Skeletal muscle satellite cell (primary cell): Measurements from ENCODE around the gene RFC2.

Experiments
- H3K27me3 ChIP-seq: 2 replicates; pipeline ENCODE4 v1.7.0; 2013; ENCODE audit warnings: low read length; ENCODE audit not compliant: control insufficient read depth, insufficient read depth
- H3K36me3 ChIP-seq: 2 replicates; pipeline ENCODE4 v1.7.0; 2013; ENCODE audit warnings: mild to moderate bottlenecking, control low read depth, low read length; ENCODE audit not compliant: insufficient read depth
- H3K4me1 ChIP-seq: 2 replicates; pipeline ENCODE4 v1.7.0; 2013; ENCODE audit warnings: low read length; ENCODE audit not compliant: control insufficient read depth, insufficient read depth
- H3K4me2 ChIP-seq: 2 replicates; pipeline ENCODE4 v1.7.0; 2013; ENCODE audit warnings: mild to moderate bottlenecking, low read length
- H3K4me3 ChIP-seq: 2 replicates; pipeline ENCODE4 v1.7.0; 2013; ENCODE audit warnings: low read length
- H3K9ac ChIP-seq: 2 replicates; pipeline ENCODE4 v1.7.0; 2013; ENCODE audit warnings: mild to moderate bottlenecking, low read depth, low read length, moderate library complexity
- H3K9me3 ChIP-seq: replicated peaks from 2 replicates; pipeline ENCODE4 v1.7.0; 2013; ENCODE audit warnings: mild to moderate bottlenecking, control low read depth, low read length

RFC2 gene

DNA sequence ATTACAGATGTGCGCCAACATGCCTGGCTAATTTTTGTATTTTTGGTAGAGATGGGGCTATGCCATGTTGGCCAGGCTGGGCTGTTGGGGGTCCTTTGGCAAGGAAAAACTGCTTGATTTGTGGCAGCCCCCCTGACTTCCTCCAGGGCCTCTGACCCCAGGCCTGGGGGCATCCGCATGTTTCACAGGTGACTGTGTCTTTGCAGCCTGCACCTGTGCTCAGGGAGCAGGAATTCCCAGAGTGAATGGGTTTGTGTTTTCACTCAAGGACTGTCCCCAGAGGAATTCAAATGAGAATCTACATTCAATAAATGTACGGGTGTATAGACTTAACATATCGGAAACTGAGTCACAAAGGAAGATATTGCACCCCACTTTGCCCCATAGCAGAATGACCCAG, 23.4 kb upstream of the RFC2 start:
- Histone ChIP-seq H3K9ac (no peak overlapping the region), H3K36me3 (no peaks in the 10 kb centered on the region), H3K27me3 (no peaks in the 10 kb centered on the region), H3K9me3 (no peaks in the 10 kb centered on the region), H3K4me1 (peaks cover 30% of the 10 kb centered on the region), H3K4me3 (no peak overlapping the region), H3K4me2 (no peak overlapping the region)

DNA sequence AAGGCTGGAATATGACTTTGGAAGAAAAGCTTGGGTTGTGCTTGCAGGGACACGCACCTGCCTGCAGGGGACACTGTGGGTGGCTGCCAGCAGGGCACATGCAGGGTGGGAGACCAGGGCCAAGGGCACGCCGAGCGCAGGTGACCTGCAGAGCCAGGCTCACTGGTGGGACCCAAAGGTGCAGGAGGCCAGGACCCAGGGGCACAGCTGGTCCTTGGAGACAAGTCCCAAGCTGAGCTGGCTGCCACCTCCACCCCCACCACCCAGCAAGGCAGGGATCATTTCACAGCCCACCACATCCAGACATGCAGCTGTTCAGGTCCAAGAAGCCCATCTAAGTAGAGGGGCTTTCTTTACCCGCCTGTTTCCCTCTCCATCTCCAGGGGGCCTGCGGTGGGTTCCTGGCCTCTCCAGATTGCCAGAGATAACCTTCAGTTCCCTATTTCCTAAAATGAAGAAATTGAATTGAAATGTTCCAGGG, 21.2 kb upstream of the RFC2 start:
- Histone ChIP-seq H3K4me3 (no peak overlapping the region), H3K27me3 (no peaks in the 10 kb centered on the region), H3K4me1 (peaks cover 31% of the 10 kb centered on the region), H3K9me3 (no peaks in the 10 kb centered on the region), H3K9ac (no peak overlapping the region), H3K4me2 (no peak overlapping the region), H3K36me3 (no peaks in the 10 kb centered on the region)

DNA sequence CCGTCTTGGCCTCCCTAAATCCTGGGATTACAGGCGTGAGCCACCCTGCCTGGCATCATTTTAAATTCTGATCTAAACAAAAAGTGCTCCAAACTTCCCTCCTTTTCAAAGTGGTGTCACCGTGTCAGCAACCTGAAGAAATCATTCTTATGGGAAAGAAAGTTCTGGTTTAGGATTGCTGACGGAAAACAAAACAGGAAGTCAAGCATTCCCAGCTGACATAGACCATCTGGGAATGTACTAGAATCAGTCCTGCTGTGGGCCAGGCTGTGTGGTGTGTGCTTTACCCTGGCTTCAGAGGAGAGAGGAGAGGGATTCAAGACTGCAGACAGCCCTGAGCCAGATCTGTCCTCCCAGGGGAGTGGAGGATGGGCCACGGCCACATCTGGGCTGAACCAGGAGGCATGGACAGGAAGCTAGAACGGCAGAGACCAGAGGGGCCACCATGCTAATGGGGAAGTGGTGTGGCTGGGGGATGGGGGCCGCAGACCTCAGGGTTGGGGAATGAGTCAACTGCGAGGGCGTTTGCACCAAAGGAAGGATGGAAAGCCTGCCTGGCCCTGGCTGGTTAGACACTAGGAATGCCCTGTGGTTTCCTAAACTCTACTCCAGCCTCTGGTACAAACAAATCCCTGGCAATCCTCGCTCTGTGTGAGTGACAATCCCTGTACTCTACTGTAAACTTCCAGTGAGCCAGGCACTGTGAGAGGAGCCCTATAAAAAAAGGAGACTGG, 18.3 kb upstream of the RFC2 start:
- H3K27me3 ChIP-seq: no peaks in the 10 kb centered on the region
- H3K36me3 ChIP-seq: no peaks in the 10 kb centered on the region
- H3K4me1 ChIP-seq: peaks cover 24% of the 10 kb centered on the region
- H3K9ac ChIP-seq: peak overlapping the region; percentile 76
- peak overlapping the region; percentile 50 for H3K4me3 ChIP-seq
- peak overlapping the region; percentile 71 for H3K4me2 ChIP-seq
- H3K9me3 ChIP-seq: no peaks in the 10 kb centered on the region

DNA sequence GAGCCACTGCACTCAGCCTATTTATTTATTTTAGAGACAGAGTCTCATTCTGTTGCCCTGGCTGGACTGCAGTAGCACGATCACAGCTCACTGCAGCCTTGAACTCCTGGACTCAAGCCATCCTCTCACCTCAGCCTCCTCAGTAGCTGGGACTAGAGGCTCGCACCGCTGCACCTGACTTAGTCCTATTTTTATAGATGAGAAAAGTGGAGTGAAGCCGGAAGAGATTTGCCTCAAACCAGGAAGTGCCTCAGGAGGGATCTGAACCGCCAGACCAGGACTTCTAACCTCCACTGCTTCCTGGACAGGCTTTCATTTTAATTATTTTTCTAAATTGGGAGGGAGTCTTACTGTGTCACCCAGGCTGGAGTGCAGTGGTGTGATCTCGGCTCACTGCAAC, 17.5 kb upstream of the RFC2 start:
- no peak overlapping the region for H3K4me3 ChIP-seq
- H3K27me3 ChIP-seq: no peaks in the 10 kb centered on the region
- no peak overlapping the region for H3K4me2 ChIP-seq
- H3K36me3 ChIP-seq: no peaks in the 10 kb centered on the region
- H3K4me1 ChIP-seq: peaks cover 24% of the 10 kb centered on the region
- peak overlapping the region; percentile 76 for H3K9ac ChIP-seq
- H3K9me3 ChIP-seq: no peaks in the 10 kb centered on the region

DNA sequence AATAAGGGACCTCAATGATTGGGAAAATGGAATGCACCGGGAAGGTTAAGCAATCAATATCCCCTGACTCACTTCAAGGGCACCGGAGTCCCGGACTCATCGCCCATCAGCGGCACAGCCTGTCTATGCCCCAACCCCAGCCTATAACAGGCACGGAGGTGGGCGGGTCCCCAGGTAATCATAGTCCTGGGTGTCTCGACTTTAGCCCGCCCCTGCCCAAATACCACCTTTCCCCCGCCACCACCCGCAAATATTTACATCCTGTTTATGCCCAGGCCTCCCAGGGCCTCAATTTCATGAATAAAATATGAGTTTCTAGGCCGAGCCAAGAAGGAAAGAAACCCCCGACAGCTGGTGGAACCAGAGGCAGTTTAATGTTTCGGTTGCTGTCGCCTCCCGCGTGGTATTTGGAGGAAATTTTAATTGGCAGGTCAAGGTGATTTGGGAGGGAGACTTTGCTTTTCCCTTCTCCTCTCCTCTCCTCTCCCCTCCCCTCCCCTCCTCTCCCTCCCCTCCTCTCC, 15.6 kb upstream of the RFC2 start:
- Histone ChIP-seq H3K27me3 (no peaks in the 10 kb centered on the region), H3K4me3 (peak overlapping the region; percentile 60), H3K9ac (peak overlapping the region; percentile 30), H3K9me3 (no peaks in the 10 kb centered on the region), H3K4me1 (peaks cover 24% of the 10 kb centered on the region), H3K36me3 (no peaks in the 10 kb centered on the region), H3K4me2 (peak overlapping the region; percentile 75)

DNA sequence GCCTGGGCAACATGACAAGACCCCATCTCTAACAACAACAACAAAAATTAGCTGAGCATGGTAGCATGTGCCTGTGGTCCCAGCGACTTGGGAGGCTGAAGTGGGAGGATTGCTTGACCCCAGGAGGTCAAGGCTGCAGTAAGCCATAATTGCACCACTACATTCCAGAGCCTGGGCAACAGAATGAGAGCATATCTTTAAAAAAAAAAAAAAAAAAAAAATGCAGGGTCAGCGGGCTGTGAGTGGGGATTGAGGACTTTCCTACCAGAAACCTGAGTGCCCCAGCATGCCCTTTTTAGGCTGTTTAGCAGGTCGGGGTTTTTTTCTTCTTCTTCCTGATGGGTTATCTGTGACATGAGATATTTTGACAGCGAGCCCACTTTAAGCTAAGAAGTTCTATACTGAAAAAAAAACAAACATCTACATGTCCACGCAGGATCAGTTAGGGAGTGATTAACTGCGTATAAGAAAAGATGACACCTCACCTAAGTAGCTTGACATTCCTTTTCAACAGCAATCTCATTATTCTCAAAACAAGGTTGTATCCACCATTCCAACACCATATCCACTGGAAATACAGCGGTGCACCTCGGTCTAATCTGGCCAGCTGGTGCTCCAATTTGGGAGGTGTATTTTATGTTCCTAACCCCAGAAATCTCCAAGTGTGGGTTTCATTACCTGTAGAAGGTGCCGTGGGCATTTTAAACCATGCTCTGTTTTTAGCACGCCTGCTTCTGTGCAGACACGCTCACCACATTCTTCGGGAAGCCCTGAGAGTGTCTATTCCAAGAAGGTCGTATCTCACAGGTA, 13.8 kb upstream of the RFC2 start:
- Histone ChIP-seq H3K27me3 (no peaks in the 10 kb centered on the region), H3K9me3 (no peaks in the 10 kb centered on the region), H3K4me1 (peaks cover 22% of the 10 kb centered on the region), H3K4me3 (no peak overlapping the region), H3K9ac (no peak overlapping the region), H3K4me2 (no peak overlapping the region), H3K36me3 (no peaks in the 10 kb centered on the region)

DNA sequence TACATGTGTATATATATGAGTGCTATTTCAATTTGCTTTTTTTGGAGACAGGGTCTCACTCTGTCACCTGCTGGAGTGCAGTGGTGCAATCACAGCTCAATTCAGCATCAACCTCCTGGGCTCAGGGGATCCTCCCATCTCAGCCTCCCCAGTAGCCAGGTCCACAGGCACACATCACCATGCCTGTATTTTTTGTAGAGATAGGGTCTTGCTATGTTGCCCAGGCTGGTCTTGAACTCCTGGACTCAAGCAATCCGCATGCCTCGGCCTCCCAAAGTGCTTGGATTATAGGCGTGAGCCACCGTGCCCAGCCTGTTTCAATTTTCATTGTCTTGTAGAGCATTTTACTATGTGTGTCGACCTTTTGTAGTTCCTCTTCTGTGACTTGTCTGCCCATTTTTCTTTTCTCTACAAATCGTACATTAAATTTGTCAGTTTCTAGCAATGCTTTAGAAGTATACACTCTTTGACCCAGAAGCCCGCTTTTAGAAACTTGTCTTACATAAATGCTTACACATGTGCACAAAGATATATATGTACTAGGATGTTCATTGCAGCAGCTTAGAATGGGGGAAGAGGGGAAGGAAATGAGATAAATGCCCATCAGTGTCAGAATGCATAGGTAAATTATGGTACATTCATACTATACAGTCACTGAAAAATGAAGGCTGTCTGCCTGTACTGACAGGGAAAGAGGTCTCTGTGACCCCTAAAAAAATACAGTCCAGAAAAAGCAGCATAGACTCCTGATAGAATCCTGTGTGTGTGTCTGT, 12.2 kb upstream of the RFC2 start:
- H3K9me3 ChIP-seq: no peaks in the 10 kb centered on the region
- H3K9ac ChIP-seq: no peak overlapping the region
- no peaks in the 10 kb centered on the region for H3K27me3 ChIP-seq
- H3K36me3 ChIP-seq: no peaks in the 10 kb centered on the region
- peaks cover 13% of the 10 kb centered on the region for H3K4me1 ChIP-seq
- no peak overlapping the region for H3K4me3 ChIP-seq
- no peak overlapping the region for H3K4me2 ChIP-seq

DNA sequence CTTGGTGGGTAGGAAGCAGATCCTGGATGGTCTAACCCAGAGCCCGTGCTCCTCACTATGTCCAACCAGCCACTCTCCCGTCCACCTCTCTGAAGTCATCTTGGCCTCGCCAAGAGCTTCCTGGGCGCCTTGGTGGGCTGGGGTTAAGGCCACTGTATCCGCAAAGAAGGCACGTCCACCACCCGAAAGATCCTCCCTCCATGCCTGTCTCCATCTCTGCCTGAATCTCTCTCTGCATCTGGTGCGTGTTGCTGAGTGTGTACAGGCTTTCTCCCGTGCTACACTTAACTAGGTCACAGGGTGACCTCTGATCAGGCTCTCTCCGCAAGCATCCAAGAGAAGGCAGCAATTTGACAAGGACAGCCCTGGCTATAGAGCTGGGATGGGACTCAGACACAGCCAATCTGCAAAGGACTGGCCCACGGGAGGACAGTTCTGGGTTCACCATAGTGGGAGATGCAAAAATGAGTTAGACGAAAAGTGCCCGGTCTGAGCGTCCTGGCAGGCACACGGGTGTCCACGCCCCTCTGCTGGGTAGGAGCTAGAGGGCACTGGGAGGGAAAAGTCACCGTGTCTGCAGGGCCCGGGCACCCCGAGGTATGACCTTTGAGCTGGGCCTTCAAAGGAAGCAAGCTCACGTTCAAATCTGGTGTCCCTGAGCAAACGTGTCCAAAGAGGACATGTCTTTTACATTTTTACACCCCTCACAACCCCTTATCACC, 9.4 kb upstream of the RFC2 start:
- no peaks in the 10 kb centered on the region for H3K36me3 ChIP-seq
- H3K4me1 ChIP-seq: peaks cover 9% of the 10 kb centered on the region
- no peak overlapping the region for H3K4me3 ChIP-seq
- no peaks in the 10 kb centered on the region for H3K27me3 ChIP-seq
- no peak overlapping the region for H3K4me2 ChIP-seq
- no peaks in the 10 kb centered on the region for H3K9me3 ChIP-seq
- H3K9ac ChIP-seq: no peak overlapping the region

DNA sequence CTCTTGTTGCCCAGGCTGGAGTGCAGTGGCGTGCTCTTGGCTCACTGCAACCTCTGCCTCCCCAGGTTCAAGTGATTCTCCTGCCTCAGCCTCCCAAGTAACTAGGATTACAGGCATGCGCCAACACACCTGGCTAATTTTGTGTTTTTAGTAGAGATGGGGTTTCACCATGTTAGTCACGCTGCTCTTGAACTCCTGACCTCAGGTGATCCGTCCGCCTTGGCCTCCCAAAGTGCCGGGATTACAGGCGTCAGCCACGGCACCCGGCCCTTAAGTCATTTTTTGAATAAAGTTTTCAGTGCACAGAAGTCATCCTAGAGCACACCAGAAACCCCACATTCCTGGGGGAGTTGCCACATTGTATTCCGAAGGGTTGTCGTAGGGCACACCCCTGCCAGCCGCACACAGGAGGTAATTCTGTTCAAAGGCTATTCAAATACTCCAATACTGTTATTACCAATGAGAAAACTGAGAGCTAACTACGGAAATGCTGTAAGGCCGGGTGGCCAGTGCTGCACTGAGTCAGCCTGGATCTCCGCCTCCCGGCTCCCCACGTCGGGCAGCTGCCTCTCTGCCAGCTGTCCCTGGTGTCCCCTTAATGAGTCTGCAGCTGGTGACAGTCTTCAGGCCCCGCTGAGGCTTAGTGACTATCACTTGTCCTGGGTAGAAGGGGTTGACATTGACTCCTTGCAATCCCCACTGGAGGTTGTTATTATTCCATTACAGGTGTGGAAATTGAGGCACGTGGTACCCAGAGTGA, 8.6 kb upstream of the RFC2 start:
- Histone ChIP-seq H3K4me3 (no peak overlapping the region), H3K36me3 (no peaks in the 10 kb centered on the region), H3K9me3 (no peaks in the 10 kb centered on the region), H3K4me2 (peak overlapping the region; percentile 9), H3K27me3 (no peaks in the 10 kb centered on the region), H3K9ac (no peak overlapping the region), H3K4me1 (peaks cover 9% of the 10 kb centered on the region)

DNA sequence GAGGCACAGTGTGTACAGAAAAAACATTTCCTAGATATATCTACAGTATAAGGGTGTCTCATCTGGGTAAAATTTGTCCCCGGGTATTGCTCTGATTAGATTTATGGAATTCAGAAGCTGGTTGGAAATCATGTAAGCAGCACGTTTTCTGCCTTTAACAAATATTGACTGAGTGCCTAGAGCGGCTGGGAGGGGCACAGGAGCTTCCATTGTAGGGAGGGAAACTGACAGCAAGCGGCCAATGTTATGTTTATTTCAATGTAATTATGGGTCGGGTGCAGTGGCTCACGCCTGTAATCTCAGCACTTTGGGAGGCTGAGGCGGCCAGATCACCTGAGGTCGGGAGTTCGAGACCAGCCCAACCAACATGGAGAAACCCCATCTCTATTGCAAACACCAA, 4.4 kb upstream of the RFC2 start:
- no peak overlapping the region for H3K4me3 ChIP-seq
- no peaks in the 10 kb centered on the region for H3K27me3 ChIP-seq
- no peaks in the 10 kb centered on the region for H3K36me3 ChIP-seq
- no peak overlapping the region for H3K9ac ChIP-seq
- no peaks in the 10 kb centered on the region for H3K9me3 ChIP-seq
- peaks cover 17% of the 10 kb centered on the region for H3K4me1 ChIP-seq
- no peak overlapping the region for H3K4me2 ChIP-seq
